Stimulated activated CD8-positive, alpha-beta memory T cell treated with anti-CD3 and anti-CD28 coated beads, Interleukin-2, amount 100 ng/mL, for 1 hour (primary cell): Measurements from ENCODE around the gene C12orf56.
"Not testable (repeated sequence)": the region's sequence is repeated elsewhere in the genome, so short reads cannot be mapped to it uniquely, and the experiment has no call there.

ENCODE experiments used
- DNase-seq, 2 donors: peaks; one replicate each; pipeline ENCODE4 v3.0.0-alpha.2; 2020; ENCODE audit warnings: low read depth in 2 of 2

Gene C12orf56

DNA sequence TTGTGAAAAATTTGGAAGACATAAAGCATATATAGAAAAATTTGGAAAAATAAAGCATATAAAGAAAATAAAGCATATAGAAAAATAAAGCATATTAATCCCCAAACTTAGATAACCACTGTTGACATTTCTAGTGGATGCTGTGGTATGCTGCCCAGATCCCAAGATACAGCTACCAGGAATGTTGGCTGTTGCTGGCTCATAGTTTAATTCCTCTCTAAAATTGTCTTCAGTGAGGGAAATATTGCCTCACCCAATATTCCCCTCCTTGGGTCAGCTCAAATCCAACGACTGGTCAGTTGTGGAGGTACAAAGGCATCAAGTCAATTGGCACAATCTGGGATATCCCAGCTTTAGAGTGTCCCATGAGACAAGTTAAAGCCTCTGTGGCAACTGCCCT is 158.4 kb downstream of the C12orf56 start:
- DNase-seq, result no peak

DNA sequence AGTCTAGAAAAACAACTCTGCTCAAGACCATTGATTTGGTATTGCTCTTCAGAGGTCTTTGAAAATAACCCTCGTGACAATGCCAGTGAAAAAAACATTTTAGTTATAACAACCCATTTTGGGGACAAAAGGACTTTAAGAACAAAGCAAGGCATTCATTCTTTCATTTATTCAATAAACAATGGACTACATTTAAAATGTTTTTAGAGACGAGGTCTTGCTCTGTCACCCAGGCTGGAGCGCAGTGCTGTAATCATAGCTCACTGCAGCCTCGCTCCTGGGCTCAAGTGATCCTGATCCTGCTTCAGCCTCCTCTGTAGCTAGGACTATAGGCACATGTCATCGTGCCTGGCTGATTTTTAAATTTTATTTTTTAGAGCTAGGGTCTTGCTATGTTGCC is 160.8 kb downstream of the C12orf56 start:
- DNase-seq, result no peak

GRCh38 chr12:64229240-64229639 is 161.3 kb downstream of the C12orf56 start:
- DNase-seq, result no peak

DNA sequence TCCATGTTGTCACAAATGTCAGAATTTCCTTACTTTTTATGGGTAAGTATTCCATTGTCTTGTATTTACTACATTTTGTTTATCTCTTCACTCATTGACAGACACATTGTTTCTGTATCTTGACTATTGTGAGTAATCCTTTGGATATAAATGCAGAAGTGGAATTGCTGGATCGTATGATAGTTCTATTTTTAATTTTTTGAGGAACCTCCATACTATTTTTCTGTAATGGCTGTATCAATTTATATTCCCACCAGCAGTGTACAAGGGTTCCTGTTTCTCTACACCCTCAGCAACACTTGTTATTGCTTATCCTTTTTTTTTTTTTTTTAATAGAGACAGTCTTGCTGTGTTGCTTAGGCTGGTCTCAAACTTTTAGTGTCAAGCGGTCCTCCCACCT is 164.9 kb downstream of the C12orf56 start:
- no peak for DNase-seq

DNA sequence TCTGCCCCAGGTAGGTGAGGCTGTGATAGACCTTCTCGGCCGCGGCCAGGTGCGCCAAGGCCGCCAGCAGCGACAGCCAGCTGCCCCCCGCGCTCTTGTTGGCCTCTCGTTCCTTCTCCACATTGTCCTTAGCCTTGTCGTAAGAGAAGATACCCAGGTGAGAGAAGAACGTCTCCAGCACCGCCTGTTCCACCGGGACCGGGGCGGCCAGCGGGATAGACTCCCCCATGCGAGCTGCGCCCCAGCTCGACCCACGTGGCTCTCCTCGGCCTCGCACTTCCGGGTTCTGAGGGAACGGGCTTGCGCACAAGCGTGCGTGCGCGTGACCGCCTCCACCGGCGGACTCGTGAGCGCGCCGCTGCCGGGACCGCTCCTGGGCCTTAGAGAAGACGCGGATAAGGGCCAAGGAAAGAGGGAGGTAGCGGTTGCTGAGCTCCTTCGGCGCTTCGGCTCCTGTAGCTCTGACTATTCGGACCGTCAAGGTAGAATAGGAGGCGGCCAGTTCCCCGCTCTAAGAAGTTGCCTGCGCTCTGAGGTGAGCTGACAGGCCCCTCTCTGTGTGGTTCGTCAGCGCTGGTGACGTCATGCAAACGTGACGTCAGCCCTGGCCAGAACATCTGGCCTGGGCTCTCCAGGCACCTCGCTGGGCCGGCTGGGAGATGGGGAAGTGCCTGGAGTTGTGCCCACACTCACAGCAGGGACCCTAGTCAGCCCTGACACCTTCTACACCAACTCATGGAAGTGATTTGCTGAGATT is 168.4 kb downstream of the C12orf56 start, which contains the start of gene KICS2:
Gene KICS2 (minus strand): TSS at position 288 of the 757 bp plus-strand sequence. CDS start 59 bp downstream, at position 229.
- peak; percentile 79 to 84 for DNase-seq

- DNase-seq, result peak; percentile 18 to 19
Observed at GRCh38 chr12:64221651-64222008, 168.9 kb downstream of the C12orf56 start.

DNA sequence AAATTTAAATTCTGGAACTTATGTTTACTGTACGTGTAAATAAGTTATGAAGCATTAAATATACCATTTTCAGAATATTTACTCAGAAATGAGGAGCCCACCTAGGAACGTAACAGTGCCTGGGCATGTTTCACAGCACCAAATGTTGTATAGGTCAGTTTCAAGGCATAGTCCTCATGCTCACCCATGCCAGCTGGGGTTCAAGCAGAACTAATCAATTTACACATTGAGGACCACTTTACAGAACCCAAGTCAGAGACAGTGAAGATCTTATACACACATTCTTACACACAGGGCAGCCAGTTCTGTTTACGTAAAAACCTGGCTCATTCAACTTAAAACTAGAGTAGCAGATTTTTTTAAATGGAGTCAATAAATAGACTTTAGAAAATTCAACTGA is 170.5 kb downstream of the C12orf56 start:
- no peak for DNase-seq

- DNase-seq, result no peak
Observed at GRCh38 chr12:64219145-64219544, 171.4 kb downstream of the C12orf56 start.

GRCh38 chr12:64218597-64218996 is 172.0 kb downstream of the C12orf56 start:
- no peak for DNase-seq

DNA sequence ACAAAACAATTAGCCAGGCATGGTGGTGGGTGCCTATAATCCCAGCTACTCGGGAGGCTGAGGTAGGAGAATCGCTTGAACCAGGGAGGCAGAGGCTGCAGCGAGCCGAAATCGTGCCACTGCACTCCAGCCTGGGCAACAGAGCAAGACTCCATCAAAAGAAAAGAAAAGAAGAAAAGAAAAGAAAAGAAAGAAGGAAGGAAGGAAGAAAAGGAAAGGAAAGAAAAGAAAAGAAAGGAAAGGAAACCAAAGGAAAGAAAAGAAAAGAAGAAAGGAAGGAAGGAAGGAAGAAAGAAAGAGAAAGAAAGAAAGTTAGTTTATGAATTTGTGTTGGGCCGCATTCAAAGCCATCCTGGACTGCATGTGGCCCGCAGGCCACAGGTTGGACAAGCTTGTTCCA is 172.9 kb downstream of the C12orf56 start:
- DNase-seq, result not testable (repeated sequence)

GRCh38 chr12:64216239-64216638 is 174.3 kb downstream of the C12orf56 start:
- no peak for DNase-seq
